Measurements from ENCODE around the gene FOCAD. TPM values are rescaled to one million over a fixed set of nuclear protein-coding genes. Genes with fewer than 3 reads are reported as not detected.
A peak's percentile ranks its signal among the peaks of the same experiment; 100 is the strongest.
"Not testable (repeated sequence)": the region's sequence is repeated elsewhere in the genome, so short reads cannot be mapped to it uniquely, and the experiment has no call there.

FOCAD gene, protein sequence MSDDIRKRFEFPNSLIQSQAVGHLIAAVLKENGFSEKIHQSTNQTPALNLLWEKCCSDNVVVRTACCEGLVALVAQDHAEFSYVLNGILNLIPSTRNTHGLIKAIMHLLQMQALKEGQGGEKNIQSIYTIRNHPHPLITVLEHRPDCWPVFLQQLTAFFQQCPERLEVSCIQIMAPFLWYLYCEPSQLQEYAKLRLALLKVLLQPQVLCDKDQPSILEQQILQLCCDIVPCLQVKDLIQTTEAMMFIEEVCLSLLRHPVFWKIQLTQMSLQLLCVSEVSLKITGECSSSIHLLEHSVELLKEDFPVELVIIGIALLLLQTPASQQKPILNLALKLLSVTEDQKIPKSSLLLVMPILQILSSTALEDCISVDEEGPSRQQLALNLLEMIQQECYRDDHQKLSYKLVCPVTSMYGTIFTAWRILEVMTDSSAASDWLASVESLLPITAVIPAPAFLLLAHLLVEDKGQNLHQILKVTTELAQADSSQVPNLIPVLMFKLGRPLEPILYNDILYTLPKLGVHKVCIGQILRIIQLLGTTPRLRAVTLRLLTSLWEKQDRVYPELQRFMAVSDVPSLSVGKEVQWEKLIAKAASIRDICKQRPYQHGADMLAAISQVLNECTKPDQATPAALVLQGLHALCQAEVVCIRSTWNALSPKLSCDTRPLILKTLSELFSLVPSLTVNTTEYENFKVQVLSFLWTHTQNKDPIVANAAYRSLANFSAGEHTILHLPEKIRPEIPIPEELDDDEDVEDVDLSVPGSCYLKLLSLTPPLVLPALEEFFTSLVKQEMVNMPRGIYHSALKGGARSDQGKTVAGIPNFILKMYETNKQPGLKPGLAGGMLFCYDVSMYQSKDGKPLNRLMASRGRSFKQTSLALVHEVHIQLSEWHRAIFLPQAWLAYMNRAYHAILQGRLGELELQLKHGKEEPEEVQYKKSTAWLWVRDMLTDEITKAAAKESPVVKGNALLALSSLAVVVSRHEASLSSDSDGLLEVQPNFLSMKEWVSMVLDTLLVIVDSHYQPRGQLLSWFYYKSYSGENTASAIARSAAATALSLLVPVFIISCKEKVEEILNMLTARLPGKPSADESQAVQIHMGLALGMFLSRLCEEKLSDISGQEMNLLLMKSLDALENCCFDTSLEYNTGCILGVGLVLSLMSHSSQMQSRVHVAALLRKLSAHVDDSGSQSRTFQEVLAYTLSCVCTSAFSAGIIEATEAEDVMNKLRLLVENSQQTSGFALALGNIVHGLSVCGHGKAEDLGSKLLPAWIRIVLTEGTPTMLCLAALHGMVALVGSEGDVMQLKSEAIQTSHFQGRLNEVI (N-terminal part only)
- total RNA-seq = 10 to 100 TPM; 26.3 to 26.8 TPM
- long read RNA-seq, donor 1, full-length matches to known transcripts = 1 of 42 reads
- long read RNA-seq, donor 1, partial matches to known transcripts = 33 of 42 reads
- long read RNA-seq, donor 1, other reads (novel, unspliced or antisense) = 8 of 42 reads
- long read RNA-seq, donor 2, partial matches to known transcripts = 50 of 63 reads
- long read RNA-seq, donor 2, other reads (novel, unspliced or antisense) = 13 of 63 reads

DNA sequence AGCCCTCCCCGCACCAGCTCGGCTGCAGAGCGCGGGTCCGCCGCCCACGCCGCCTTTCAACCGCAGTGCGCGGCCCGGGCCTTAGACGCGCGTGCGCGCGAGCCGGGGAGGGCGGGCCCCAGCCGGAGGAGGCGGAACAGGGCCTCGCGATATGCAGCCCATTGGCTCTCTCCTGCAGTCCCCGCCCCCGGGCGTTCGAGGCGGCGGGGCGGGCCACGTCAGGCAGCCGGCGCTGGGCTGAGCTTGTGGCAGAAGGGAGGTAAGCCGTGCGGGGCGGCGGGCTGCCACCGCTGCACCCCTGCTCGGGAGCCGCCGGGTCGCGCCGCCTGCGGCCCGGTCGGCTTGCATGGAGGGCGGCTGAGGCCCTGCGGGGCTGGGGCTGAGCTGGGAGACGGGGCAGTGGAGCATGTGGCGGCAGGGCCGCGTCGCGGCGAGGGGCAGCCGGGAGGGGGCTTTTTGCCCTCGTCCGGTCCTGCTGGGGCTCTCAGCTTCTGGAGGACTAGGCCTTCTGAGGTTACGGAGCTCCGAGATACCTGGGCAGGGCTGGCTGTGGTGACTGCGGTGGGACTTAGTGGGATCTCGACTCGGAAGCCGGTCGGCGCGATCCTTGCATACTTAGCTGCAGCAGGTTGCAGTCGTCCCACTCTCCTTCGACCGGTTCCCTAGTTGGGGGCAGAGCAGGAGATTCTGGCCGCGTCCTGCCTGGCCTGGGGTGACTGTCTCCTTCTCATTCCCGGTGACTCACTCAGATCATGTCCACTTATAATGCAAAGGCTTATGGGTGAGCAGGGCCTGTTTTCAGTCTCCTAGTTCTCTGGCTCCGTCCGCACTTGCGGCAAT is at the start of gene FOCAD:
TSS of gene FOCAD (plus strand) at position 225 of the 840 bp plus-strand sequence. CDS start 31,095 bp downstream, outside the sequence.
- intact Hi-C loops (cut with DNase I) = no loop called here

DNA sequence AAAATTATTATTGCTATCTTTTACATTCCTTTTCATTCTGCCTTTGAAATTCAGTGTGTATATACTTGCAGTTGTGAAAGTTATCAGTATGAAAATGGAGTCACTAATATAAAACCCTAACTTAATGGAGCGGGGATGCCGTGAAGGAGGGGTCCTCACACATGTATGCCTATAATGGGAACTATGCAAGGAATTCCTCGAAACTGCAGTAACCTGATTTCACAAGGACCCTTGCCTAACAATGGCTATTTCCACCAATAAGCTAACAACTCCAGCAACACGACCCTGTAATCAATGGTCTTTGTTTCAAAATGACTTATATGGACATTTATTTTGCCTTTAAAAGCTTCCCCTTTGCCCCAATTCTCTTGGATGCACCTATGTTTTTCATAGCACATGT is 49.2 kb upstream of the FOCAD start:
- DNase-seq (ENCODE audit: low spot score) = no peak
- intact Hi-C loops (cut with DNase I) = no loop called here

More for the DNA sequence above, at the start of gene FOCAD:
- peak; percentile 99 for DNase-seq (ENCODE audit: low spot score)

DNA sequence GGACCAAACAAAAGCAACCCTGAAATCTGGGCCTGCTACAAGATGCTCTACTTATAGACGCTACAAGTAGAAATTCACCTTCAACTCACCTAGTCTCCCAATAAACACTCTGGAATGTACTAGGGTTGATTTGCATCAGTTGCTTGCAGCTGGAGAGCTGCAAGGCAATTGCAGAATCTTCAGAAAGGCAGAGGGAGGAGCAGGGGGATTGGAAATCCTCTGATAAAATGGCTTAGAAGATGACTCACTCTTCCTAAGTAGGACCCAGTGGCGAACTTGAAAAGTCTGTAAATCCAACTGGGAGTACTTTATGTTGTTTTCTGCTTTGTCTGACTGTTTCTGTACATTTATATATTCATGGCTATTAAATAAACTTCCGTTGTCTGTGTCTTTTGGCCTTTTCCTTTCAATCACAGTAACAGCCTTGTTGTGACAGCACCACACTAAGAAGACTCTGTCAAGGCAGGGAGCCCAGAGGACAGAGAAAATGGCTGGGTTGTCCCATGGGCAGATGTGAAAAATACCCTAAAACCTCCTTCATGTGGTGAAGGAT is 47.1 kb upstream of the FOCAD start:
- intact Hi-C loops (cut with DNase I) = no loop called here
- DNase-seq (ENCODE audit: low spot score) = no peak

DNA sequence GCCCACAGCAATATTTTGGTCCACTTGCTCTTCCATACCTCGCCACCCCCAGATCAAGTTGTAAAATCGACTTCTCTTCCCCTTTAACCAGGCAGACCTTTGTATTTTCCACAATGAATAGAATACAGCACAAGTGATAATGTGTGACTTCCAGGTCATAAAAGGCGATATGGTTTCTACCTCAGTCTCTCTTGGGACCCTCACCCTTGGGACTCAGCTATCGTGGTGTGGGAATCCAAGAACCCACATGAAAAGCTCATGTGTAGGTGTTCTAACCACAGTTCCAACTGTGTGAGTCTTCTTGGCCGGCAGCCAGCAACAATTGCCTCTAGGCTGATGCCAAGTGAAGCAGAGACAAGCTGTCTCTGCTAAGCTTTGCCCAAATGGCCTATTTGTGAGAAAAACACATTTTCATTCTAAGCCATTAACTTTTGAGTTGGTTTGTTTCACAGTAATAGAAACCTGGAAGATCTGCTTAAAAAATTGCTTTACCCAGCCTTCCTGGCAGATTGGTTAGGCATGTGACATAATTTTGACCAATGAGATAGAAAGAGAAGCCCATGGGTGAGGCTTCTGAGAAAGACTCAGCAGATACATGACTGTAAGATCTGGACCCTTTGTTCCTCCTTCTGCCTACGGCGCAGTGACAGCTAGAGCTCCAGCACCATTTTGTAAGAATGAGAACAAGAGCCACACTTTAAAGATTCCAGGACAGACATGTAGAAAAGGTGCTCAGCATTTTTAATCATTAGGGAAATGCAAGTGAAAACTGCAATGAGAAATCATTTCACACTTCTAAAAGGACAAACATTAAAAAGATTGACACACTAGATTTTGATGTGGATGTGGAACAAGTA is 43.5 kb upstream of the FOCAD start:
- no peak for DNase-seq (ENCODE audit: low spot score)

DNA sequence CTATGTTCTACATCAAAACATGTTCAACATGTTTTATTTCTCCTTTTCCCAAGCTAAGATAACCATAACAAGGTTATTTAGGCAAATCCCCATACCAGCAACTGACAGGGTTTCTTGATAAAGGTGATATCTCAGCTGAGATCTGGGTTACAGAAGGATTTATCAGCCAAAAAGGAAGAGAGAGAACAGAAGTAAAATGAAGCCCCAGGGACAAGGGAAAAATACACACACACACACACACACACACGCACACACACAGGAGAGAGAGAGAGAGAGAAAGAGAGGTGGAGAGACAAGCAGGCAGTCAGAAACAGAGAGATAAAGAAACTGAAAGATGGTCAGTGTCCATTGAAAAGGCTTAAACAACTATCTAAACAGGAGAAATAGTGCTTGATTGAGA is 42.0 kb upstream of the FOCAD start:
- no peak for DNase-seq (ENCODE audit: low spot score)
- intact Hi-C loops (cut with DNase I) = no loop called here

More for the DNA sequence above, 43.5 kb upstream of the FOCAD start:
- intact Hi-C loops (cut with DNase I) = no loop called here

DNA sequence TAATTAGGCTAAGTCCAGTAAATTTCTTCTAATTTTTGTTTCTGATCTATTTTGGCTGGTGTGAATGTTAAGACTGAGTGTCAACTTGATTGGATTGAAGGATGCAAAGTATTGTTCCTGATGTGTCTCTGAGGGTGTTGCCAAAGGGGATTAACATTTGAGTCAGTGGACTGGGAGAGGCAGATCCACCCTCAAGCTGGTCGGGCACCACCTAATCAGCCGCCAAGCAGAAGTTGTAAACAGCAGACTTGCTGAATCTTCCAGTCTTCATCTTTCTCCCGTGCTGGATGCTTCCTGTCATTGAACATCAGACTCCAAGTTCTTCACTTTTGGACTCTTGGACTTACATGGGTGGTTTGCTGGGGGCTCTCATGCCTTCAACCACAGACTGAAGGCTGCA is 40.4 kb upstream of the FOCAD start:
- intact Hi-C loops (cut with DNase I) = no loop called here

DNA sequence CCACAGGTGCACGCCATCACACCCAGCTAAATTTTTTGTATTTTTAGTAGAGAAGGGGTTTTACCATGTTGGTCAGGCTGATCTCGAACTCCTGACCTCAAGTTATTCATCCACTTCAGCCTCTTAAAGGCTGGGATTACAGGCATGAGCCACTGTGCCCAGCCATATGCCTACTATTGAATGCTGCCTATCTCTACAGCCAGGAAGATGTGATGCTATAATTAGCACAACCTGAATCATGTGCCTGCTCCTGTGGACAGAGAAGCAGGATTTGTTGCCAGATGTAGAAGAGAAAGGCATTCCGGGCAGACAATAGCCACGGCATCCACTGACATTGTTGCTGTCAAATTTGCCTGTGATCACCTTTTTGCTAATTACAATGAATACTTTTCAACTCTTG is 37.4 kb upstream of the FOCAD start:
- DNase-seq (ENCODE audit: low spot score) = no peak
- intact Hi-C loops (cut with DNase I) = no loop called here

More for the DNA sequence above, 40.4 kb upstream of the FOCAD start:
- no peak for DNase-seq (ENCODE audit: low spot score)

DNA sequence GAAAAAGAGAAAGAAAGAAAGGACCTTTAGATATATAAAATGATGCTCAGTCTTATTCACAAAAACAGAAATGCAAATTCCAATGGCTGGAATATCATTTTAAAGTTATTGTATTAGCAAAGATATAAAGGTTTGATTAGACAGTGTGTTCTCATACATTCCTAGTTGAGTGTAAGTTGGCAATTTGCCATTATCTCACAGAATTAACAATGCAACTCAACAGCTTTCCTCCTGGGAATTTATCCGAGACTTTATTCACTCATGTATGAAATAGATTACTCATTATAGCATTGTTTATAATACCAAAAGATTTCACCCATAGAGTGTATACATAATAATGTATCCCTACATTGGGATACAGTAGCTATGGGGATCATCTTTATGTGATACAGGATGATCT is 34.7 kb upstream of the FOCAD start:
- intact Hi-C loops (cut with DNase I) = no loop called here
- no peak for DNase-seq (ENCODE audit: low spot score)

DNA sequence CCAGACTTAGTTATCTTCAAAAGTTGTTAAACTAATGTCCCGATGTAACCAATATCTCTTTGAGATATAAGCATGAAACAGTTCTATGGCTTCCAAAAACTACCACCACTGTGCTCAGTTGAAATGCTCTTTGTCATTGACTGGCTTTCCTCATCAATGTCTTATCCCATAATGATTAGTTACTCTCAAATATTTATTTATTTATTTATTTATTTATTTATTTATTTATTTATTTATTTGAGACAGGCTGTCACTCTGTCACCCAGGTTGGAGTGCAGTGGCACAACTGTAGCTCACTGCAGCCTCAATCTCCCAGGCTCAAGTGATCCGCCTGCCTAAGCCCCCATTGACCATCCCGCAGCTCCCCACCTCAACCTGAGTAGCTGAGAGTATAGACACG is 33.7 kb upstream of the FOCAD start:
- DNase-seq (ENCODE audit: low spot score) = no peak
- intact Hi-C loops (cut with DNase I) = no loop called here

DNA sequence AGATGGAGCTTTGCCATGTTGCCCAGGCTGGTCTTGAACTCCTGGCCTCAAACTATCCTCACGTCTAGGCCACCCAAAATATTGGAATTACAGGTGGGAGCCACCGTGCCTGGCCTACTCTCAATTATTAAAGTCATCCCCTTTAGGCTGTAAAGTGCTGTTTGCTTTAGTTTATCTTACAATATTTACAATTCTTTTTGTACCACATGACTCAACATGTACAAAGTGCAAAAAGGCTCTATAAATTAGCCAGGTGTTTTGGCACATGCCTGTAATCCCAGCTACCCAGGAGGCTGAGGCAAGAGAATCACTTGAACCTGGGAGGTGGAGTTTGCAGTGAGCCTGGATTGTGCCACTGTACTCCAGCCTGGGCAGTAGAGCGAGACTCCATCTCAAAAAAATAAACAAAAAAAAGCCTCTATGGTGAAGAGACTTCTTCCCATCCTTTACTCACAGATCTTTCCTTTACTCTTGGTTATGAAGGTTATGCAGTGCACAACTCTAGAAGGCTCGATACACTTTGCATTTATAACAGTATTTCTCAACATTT is 33.2 kb upstream of the FOCAD start:
- DNase-seq (ENCODE audit: low spot score) = no peak
- intact Hi-C loops (cut with DNase I) = no loop called here

DNA sequence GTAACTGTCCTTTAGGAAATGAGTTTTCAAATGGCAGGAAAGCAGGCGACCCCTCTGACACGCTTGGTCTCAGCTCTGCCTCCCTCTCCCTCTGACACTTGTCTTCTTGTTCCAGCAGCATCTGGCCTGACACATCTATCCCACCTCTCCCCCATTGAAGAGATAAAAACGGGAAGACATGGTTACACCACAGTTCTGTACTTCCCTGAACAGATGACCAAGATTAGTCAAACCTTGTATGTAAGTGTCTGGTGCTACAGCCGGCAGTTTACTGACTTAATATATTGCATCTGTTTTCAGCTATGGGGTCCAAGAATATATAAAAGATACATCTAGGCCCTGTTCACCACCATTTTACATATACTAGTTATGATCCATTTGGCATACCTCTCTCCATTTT is 32.1 kb upstream of the FOCAD start:
- intact Hi-C loops (cut with DNase I) = no loop called here
- DNase-seq (ENCODE audit: low spot score) = no peak

DNA sequence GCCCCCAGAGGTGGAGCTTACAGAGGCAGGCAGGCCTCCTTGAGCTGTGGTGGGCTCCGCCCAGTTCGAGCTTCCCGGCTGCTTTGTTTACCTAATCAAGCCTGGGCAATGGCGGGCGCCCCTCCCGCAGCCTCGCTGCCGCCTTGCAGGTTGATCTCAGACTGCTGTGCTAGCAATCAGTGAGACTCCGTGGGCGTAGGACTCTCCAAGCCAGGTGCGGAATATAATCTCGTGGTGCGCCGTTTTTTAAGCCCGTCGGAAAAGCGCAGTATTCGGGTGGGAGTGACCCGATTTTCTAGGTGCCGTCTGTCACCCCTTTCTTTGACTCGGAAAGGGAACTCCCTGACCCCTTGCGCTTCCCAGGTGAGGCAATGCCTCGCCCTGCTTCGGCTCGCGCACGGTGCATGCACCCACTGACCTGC is 25.8 kb upstream of the FOCAD start:
- intact Hi-C loops (cut with DNase I) = not testable (repeated sequence)
- peak; percentile 79 for DNase-seq (ENCODE audit: low spot score)

DNA sequence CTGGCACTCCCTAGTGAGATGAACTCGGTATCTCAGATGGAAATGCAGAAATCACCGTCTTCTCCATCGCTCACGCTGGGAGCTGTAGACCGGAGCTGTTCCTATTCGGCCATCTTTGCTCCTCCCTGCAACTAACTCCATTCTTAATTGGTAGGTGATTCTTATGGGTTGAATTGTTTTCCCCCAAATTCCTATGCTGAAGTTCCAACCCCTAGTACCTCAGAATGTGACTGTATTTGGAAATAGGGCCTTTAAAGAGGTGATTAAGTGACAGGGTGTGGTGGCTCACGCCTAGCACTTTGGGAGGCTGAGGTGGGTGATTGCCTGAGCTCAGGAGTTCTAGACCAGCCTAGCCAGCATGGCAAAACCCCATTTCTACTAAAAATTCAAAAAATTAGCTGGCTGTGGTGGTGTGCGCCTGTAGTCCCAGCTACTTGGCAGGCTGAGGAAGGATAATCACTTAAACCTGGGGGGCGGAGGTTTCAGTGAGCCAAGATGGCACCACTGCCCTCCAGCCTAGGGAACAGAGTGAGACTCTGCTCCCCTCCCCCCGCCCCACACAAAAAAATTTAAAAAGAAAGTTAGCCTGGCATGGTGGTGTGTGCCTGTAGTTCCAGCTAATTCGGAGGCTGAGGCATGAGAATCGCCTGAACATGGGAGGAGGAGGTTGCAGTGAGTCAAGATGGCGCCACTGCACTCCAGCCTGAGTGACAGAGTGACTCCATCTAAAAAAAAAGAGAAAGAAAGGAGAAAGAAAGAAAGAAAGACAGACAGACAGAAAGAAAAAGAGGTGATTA is 25.2 kb upstream of the FOCAD start:
- no peak for DNase-seq (ENCODE audit: low spot score)
- intact Hi-C loops (cut with DNase I) = no loop called here

DNA sequence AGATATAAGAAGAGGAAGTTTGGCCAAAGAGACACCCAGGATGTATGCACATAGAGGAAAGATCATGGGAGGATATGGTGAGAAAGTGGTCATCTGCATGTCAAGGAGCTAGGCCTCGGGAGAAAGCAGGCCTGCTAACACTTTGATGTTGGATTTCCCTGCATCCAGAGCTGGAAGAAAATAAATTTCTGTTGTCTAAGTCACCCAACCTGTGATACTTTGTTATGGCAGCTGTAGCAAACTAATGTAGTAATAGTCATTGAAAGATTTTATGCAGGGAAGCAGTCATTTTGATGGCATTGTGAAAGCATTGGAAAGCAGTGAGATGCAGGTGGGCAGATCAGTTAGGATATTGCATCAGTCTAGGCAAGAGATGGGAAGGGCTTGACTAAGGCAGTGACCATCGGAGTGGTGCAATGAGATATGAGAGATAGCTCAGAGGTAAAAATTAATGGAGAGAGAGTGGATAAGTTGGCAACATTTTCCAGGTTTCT is 24.5 kb upstream of the FOCAD start:
- DNase-seq (ENCODE audit: low spot score) = no peak
- intact Hi-C loops (cut with DNase I) = no loop called here

DNA sequence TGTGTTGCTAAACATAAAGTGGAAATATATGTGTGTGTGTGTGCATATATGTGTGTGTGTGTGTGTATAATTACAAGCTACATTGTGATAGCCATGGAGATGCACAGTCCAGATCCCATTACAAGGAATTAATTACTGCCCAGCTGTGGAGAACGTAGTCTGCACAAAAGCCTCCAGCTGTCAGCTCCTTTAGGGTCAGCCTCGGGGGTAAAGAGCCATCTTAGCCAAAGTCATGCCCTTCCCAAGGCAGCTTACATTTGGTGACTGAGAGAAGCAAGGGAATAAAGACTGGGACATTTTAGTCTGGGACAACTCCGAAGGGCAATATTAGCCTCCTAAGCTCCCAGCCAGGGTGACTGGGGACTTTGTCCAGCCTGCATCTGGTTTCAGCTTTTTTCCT is 21.9 kb upstream of the FOCAD start:
- no peak for DNase-seq (ENCODE audit: low spot score)
- intact Hi-C loops (cut with DNase I) = no loop called here

DNA sequence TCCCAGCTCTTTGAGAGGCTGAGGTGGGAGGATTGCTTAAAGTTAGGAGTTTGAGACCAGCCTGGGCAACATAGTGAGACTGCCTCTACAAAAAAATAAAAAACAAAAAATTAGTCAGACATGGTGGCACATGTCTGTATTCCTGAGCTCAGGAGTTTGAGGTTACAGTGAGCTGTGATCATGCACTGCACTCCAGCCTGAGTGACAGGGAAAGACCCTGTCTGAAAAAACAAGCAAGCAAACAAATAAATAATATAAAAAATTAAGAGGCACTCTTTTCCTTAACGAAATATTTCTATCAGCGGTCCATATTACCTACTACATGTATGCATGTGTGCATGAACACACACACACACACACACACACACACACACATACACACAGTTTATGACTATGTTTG is 20.9 kb upstream of the FOCAD start:
- intact Hi-C loops (cut with DNase I) = no loop called here
- no peak for DNase-seq (ENCODE audit: low spot score)
